GM04503 (cell line): ENCODE measurements around the gene RGSL1.

Source experiments
- DNase-seq: peaks from one replicate; pipeline ENCODE4 v3.0.0-alpha.2; 2012; ENCODE audit warnings: low read depth

RGSL1 gene

GRCh38 chr1:182450087-182450486 is at the start of gene RGSL1:
Gene RGSL1, plus strand, starts transcription at chr1:182450146. Its CDS starts 20 bp downstream, at chr1:182450166.
- DNase-seq = no peak

DNA sequence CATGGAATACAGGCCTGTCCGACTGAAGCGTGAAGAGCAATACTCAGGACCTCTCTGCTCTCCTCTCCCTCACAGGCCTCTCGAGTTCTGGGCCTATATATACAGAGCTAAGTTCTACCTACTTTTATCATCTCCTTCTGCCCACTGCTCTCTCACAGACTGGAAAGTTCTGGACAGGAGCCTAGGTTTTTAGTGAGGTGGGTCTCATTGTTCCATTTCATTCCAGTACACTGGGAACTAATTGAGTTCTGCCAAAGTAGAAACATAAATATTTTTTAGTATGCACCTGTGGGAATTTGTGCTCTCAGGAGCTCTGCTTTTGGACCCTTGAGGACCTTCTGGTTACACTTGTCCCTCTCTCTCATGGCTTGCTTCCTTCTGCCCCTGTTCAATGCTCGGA is 49.4 kb upstream of the RGSL1 start, which contains the start of gene TEDDM1:
TSS of gene TEDDM1 (minus strand) at position 101 of the 400 bp plus-strand sequence. CDS start 182 bp downstream, outside the sequence.
- DNase-seq = no peak

GRCh38 chr1:182404781-182405180 is 45.2 kb upstream of the RGSL1 start:
- no peak for DNase-seq

DNA sequence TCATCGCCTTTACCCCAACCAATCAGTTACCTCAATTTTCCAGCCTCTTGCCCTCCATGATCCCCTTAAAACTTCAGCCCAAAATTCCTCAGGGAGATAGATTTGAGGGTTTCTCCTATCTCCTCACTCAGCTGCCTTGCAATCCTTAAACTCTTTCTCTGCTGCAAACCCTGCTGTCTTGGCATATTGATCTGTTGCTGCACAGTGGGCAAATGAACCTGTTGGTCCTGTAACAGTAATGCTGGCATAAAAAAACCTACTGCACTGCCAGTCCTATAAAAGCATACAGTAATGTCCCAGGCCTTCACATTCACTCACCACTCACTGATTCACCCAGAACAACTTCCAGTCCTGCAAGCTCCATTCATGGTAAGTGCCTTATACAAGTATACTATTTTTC is 44.4 kb upstream of the RGSL1 start:
- no peak for DNase-seq

- no peak for DNase-seq
Measured at GRCh38 chr1:182406012-182406411, 43.9 kb upstream of the RGSL1 start.

GRCh38 chr1:182407724-182408123 is 42.2 kb upstream of the RGSL1 start:
- no peak for DNase-seq

DNA sequence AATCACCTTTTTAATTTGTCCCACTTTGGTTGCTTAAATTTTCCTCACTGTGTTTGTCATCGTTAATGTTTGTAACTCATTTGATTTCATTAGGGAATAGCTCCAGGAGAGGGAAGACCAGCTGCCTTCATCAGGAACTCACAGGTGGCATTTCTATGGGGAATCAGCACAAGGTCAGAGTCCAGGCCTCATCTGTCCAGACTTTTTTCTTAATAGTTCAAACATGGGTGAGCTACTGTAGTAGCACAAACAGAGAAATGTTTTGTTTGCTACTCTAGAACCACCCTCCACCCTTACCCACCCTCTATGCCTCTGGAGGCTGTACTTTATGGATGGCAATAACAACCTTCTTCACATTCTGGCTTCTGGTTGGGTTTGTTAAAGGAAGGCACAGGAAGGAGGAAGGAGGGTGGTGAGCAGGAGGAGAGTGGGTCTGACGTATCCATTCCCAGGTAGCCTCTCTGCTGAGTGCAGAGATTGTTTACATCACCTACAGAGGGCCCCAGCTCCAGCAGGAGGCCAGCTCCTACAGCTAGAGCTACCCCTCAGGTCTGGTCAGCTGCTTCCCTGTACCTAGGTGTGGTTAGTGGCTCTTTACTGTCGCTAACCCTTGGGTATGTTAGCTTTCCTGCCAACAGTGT is 41.4 kb upstream of the RGSL1 start:
- no peak for DNase-seq

DNA sequence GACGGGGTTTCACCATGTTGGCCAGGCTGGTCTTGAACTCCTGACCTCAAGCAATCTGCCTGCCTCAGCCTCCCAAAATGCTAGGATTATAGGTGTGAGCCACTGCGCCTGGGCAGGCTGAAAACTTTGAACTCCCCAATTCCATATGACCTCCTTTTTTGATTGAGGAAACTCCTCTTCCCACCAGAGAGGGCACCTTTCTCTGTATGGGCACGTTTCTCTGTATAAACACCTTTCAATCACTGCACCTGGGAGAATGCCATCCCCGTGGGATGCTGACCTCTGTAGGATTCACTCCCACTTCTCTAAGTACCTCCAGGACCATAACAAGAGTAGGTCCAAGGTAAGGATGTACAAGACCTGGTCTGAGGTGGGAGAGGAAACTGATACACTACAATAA is 39.8 kb upstream of the RGSL1 start:
- no peak for DNase-seq

GRCh38 chr1:182410620-182411273 is 39.2 kb upstream of the RGSL1 start:
- DNase-seq = no peak

DNA sequence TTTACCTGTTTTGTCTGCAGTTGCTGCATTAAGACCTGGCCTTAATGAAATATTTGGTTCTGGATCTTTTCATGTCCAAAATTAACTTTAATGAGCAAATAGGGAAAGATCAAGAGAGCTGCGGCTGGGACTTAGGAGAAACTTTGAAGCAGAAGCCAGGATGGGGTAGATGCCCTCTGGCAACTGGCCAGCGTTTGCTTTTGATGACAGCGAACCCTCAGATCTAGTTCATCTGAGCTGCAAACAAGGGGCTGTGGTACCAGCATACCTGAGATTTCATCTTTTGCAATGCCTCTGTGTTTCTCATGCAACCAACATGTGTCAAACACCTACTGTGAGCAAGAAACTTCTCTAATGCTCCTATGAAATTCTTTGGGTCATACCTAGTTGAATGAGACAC is 36.5 kb upstream of the RGSL1 start:
- DNase-seq = no peak

DNA sequence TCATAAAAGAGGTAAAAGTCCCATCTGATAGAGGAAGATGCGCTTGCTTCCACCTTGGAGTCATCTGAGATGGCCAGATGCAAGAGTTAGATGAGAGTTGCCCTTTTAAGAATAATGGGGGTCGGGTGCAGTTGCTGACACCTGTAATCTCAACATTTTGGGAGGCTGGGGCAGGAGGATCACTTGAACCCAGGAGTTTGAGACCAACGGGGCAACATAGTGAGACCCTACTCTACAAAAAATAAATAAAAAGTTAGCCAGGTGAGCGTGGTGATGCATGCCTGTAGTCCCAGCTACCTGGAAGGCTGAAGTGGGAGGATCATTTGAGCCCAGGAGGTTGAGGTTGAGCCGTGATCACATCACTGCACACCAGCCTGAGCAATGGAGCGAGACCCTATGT is 36.0 kb upstream of the RGSL1 start:
- no peak for DNase-seq

GRCh38 chr1:182415789-182416188 is 34.2 kb upstream of the RGSL1 start:
- no peak for DNase-seq

GRCh38 chr1:182426442-182427430 is 23.2 kb upstream of the RGSL1 start:
- no peak for DNase-seq

- no peak for DNase-seq
Measured at GRCh38 chr1:182428043-182428442, 21.9 kb upstream of the RGSL1 start.

GRCh38 chr1:182430263-182431068 is 19.5 kb upstream of the RGSL1 start:
- no peak for DNase-seq

DNA sequence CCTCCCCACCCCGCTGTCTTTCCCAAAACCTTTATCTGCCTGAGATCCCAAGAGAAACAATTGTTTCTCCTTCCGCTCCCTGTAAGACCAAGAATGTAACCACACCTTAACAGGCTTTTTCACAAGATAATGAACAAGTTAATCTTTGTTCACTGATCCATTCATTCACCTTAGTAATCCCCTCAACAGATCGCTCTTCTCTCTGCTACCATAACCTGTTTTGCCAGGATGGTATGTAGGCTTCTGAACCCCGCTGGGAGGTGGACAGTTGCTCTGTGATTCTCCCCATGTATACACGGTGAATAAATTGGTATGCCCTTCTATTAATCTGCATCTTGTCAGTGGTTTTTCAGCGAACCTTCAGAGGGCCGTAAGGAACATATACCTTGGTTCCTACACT is 18.7 kb upstream of the RGSL1 start:
- DNase-seq = no peak

DNA sequence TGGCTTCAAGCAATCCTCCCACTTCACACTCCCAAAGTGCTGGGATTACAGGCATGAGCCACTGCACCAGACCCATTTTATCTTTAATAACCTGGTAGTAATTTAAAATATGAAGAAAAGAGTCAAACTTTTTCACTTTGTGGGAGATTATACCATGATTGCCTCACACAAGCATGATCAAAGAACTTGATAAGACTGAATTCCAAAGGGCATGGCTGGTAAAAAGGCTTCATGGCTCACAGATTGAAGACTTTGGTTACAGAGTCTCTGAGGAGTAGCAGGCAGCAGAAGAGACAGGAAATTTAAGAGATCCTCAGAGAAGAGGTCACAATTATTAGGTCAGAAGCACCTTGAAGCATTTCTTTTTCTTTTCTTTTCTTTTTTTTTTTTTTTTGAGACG is 16.4 kb upstream of the RGSL1 start:
- DNase-seq = no peak

DNA sequence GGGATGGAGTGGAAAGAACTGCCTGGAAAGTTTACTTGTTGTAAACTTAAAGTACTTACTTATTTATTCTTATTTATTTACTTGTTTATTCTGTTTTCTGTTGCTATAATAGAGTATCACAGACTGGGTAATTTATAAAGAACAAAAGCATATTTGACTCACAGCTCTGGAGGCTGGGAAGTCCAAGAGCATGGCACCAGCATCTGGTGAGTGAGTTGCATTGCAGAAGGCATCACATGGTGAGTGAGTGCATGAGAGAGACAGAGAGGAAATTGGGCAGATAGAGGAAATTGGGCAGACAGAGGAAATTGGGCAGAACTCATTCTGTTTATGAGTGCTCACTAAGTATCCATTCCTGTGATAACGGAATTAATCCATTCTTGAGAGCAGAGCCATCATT is 11.6 kb upstream of the RGSL1 start:
- DNase-seq = no peak

- no peak for DNase-seq
Measured at GRCh38 chr1:182441719-182442118, 8.2 kb upstream of the RGSL1 start.

DNA sequence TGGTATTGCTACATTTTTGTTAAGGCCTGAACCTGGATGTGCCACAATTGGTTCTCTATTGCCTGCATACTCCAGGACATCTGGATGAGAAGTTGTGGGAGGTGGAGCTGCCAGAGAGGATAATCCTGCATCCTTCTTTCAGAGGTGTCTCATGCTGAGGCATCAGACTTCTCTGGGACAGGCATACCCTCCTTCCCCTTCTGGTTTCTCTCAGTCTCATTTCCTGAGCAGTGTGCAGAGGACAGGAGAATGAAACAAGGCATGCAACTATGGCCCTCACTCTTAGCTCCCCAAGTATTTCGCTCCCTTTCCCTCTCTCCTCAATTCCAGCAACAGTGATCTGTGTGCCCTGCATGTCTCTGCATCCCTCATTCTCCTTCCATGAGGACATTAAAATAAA is 7.6 kb upstream of the RGSL1 start:
- DNase-seq = no peak

DNA sequence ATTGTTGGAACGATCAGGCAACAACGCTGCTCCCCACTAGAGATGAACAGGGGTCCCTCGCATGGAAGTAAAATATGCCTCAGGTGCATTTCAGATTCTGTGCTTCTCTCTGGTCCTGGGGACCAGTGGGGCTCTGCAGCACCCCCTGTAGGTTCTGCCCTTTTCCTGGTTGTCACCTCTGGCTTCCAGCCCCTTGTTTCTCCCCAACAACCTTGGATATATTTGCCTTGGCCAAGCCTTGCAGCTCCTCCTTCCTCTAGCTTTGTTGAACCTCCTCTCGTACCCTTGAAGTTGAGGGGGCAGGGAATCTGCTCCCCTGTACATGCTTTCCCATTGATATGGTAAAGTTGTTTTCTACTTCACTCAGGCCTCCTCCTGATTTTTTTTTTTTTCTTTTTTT is 5.4 kb upstream of the RGSL1 start:
- no peak for DNase-seq
